Epithelial cell of alveolus of lung (primary cell): ENCODE measurements around the gene NPNT. TPM values are rescaled to one million over a fixed set of nuclear protein-coding genes. Genes with fewer than 3 reads are reported as not detected.

Experiments
- total RNA-seq: library from RNA; depleted of rRNA; stranded (reverse); fragments of >200 nt; gene quantifications from 2 replicates; pipeline ENCODE4 v1.2.1, GENCODE V29; 2015

Gene NPNT
- 4.8 TPM in 1 of 2 replicates, not detected in the other for total RNA-seq

GRCh38 chr4:105894660-105895582 is at the start of gene NPNT:
NPNT (plus strand) TSS chr4:105895471; CDS start chr4:105895653, 182 bp downstream.

Other genes with a start within 250 kb of the NPNT start
- gene INTS12, start 186.8 kb upstream of the NPNT start, total RNA-seq = 17.8 and 27.1 TPM in 2 replicates
- 6.2 and 15.4 TPM in 2 replicates for gene GSTCD, start 186.7 kb upstream of the NPNT start, total RNA-seq